ENCODE data around the gene BCL2. TPM values are rescaled to one million over a fixed set of nuclear protein-coding genes. Genes with fewer than 3 reads are reported as not detected.

BCL2 gene
- total RNA-seq, 1 experiment from 2014 or later: 1.3 TPM

DNA sequence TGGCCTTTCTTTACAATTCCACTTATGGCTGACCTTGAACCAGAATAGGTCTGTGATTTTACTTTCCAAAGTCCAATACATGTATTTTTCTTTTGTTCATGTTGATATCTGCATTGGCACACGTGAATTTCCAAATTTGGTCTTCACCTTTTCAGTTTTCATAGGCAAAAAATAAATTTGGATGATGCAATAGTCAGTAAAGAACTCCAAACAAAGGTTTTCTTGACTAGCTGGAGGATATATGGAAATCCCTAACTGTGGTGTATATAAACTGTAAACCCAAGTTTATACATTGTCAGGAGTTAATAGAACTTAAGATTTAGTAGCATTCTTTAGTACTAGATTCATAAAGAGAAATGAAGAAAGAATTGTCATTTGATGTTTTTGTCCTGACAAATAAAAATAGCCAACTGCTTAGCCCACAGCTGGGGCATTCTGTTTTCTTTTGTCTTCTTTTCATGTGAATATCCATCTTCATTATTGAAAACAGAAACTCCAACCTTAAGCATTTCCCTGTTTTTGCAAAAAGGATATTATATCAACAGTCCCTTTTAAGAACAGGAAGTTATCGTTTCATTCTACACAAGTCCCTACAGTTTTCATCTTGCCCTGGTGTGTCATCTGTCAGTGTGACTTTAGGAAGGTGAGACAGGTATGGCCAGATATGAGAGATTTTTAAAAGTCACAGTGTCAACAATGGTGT is 132.9 kb downstream of the BCL2 start:
- no CpG with 5 or more reads among the region's 2 CpGs for WGBS (ENCODE audit: extremely low coverage, insufficient read length, low lambda C conversion rate)
- Histone ChIP-seq H2AFZ (ENCODE audit: low read length) (no peak overlapping the region), H3K18ac (ENCODE audit: insufficient read length, low read depth, low read length) (no peak overlapping the region), H3K23ac (ENCODE audit: insufficient read length, low read depth, low read length) (no peak overlapping the region), H3K27ac (ENCODE audit: insufficient read length, low read depth, low read length) (no peak overlapping the region), H3K79me1 (ENCODE audit: insufficient read depth, low read depth, low read length, poor library complexity, severe bottlenecking) (no peaks in the 10 kb centered on the region), H3K9me3 (ENCODE audit: control insufficient read depth, low read depth, low read length) (no peaks in the 10 kb centered on the region), H4K5ac (ENCODE audit: insufficient read length, low read depth, low read length) (no peak overlapping the region), H2BK5ac (ENCODE audit: insufficient read length, low read length) (no peak overlapping the region), H3K4ac (ENCODE audit: low read depth, low read length) (no peak overlapping the region), H3K4me2 (ENCODE audit: insufficient read depth, insufficient read length, low read length) (no peak overlapping the region), H2BK12ac (ENCODE audit: insufficient read length, low read depth, low read length) (no peak overlapping the region), H4K20me1 (ENCODE audit: control insufficient read depth, insufficient read depth, insufficient read length) (no peaks in the 10 kb centered on the region), H4K91ac (ENCODE audit: insufficient read length, low read depth, low read length) (no peak overlapping the region), H2BK15ac (ENCODE audit: low read depth, low read length) (no peak overlapping the region), H3K56ac (ENCODE audit: insufficient read length, low read depth, low read length) (no peak overlapping the region), H3T11ph (ENCODE audit: low read length) (no peak overlapping the region), H4K8ac (replicated peaks; ENCODE audit: insufficient read length, low read depth, low read length) (no peak overlapping the region), H3K27me3 (ENCODE audit: insufficient read depth, low read length) (no peaks in the 10 kb centered on the region), H2BK120ac (ENCODE audit: low read depth, low read length, poor library complexity, severe bottlenecking) (no peak overlapping the region), H3K4me1 (ENCODE audit: insufficient read depth, low read length) (no peaks in the 10 kb centered on the region), H3K23me2 (ENCODE audit: insufficient read length, low read depth, low read length, poor library complexity, severe bottlenecking) (no peaks in the 10 kb centered on the region), H3K14ac (ENCODE audit: insufficient read depth, low read length) (no peak overlapping the region), H2AK5ac (ENCODE audit: insufficient read length, low read length) (no peak overlapping the region), H2BK20ac (ENCODE audit: low read depth, low read length, poor library complexity, severe bottlenecking) (no peak overlapping the region), H3K9ac (ENCODE audit: extremely low read depth, insufficient read length, low read length) (no peak overlapping the region), H3K79me2 (ENCODE audit: insufficient read depth, low read length) (no peaks in the 10 kb centered on the region)
- H3K4me3 Mint-ChIP-seq: no peak overlapping the region
- TF ChIP-seq, protein P1, sequence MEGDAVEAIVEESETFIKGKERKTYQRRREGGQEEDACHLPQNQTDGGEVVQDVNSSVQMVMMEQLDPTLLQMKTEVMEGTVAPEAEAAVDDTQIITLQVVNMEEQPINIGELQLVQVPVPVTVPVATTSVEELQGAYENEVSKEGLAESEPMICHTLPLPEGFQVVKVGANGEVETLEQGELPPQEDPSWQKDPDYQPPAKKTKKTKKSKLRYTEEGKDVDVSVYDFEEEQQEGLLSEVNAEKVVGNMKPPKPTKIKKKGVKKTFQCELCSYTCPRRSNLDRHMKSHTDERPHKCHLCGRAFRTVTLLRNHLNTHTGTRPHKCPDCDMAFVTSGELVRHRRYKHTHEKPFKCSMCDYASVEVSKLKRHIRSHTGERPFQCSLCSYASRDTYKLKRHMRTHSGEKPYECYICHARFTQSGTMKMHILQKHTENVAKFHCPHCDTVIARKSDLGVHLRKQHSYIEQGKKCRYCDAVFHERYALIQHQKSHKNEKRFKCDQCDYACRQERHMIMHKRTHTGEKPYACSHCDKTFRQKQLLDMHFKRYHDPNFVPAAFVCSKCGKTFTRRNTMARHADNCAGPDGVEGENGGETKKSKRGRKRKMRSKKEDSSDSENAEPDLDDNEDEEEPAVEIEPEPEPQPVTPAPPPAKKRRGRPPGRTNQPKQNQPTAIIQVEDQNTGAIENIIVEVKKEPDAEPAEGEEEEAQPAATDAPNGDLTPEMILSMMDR (conservative IDR thresholded peaks at IDR 0.05): no peak
- H3K36me3 Mint-ChIP-seq (ENCODE audit: insufficient read depth in 1 of 3, low read depth in 3 of 3): no peaks in the 10 kb centered on the region
- H3K27ac Mint-ChIP-seq: no peak overlapping the region
- H3K4me1 Mint-ChIP-seq: peaks cover 0 to 2% of the 10 kb centered on the region in 2 experiments; a peak in 1 of 4 replicates
- H3K27me3 Mint-ChIP-seq (ENCODE audit: low read depth): peaks cover 3% of the 10 kb centered on the region; the same call in 1 of the 2 replicates
- no peaks in the 10 kb centered on the region; a peak in 2 of 5 replicates for H3K9me3 Mint-ChIP-seq
- no peak for DNase-seq

Data from H9 (cell line).